Stomach (tissue), 4 donors: ENCODE measurements around the gene FBXW7.

Source experiments
- EP300 ChIP-seq: sonication (generic); formaldehyde crosslinking; IDR thresholded peaks from one replicate; pipeline ENCODE4 v1.6.1; 2017; ENCODE audit warnings: antibody characterized with exemption
- POLR2AphosphoS5 ChIP-seq, 3 donors: sonication (generic); formaldehyde crosslinking; IDR thresholded peaks; one replicate each; pipeline ENCODE4 v1.6.1; 2016; ENCODE audit warnings: antibody characterized with exemption in 3 of 3

GRCh38 chr4:152382057-152382785, 153.7 kb downstream of the FBXW7 start:
- TF ChIP-seq EP300 (no peak), POLR2AphosphoS5 (IDR thresholded peaks at IDR 0.05) (no peak)
